T-cell (primary cell): ENCODE data around the gene CCPG1. TPM values are rescaled to one million over a fixed set of nuclear protein-coding genes. Genes with fewer than 3 reads are reported as not detected.
"Not testable (repeated sequence)": the region's sequence is repeated elsewhere in the genome, so short reads cannot be mapped to it uniquely, and the experiment has no call there.

Source experiments
- ATAC-seq, 4 experiments: fragments of 200-7000 bp in 3 of 4; fragments of 150-1000 bp in 1 of 4; cut with Tn5 transposase; replicated peaks in 1 of 4; 1 replicate in 3 of 4; 2 replicates in 1 of 4; pipeline ENCODE4 v1.10.0; 2021; ENCODE audit warnings: moderate library complexity in 3 of 4, mild to moderate bottlenecking in 2 of 4, moderate number of reproducible peaks in 1 of 4
- CTCF ChIA-PET, 2 donors: fragments of 300-600 bp; sonication (Branson Sonifier 250); formaldehyde crosslinking; loops; one replicate each; lab custom pipeline; 2022; ENCODE audit warnings: antibody characterized with exemption in 2 of 2; lab: Charles Lee
- POLR2A ChIA-PET, 2 donors: fragments of 300-600 bp; sonication (Branson Sonifier 250); formaldehyde crosslinking; loops; one replicate each; lab custom pipeline; 2022; ENCODE audit warnings: antibody characterized with exemption in 2 of 2; lab: Charles Lee
- DNase-seq, 35 experiments: peaks; one replicate each; pipeline versions ENCODE4 v3.0.0 to v3.0.0-alpha.2; 2013 to 2023
- H3K27ac ChIP-seq: one replicate; pipeline ENCODE4 v1.5.1; 2013; ENCODE audit warnings: low read length
- H3K27me3 ChIP-seq, 2 experiments: replicated peaks in 1 of 2; 1 replicate in 1 of 2; 2 replicates in 1 of 2; pipeline versions ENCODE4 v1.6.1 to v1.7.0; 2013; ENCODE audit warnings: low read length in 1 of 2, mixed read lengths in 1 of 2; ENCODE audit not compliant: control insufficient read depth in 2 of 2, insufficient read depth in 2 of 2; ENCODE audit errors: extremely low read depth in 1 of 2
- H3K36me3 ChIP-seq, 2 donors: 1 replicate in 1 of 2; 2 replicates in 1 of 2; pipeline versions ENCODE4 v1.6.1 to v1.7.0; 2013; ENCODE audit warnings: low read length in 1 of 2; ENCODE audit not compliant: control insufficient read depth in 2 of 2, insufficient read depth in 1 of 2; ENCODE audit errors: extremely low read depth in 1 of 2
- H3K4me1 ChIP-seq, 2 experiments: 1 replicate in 1 of 2; 2 replicates in 1 of 2; pipeline versions ENCODE4 v1.6.1 to v1.7.0; 2013; ENCODE audit warnings: low read length in 2 of 2, mixed read lengths in 1 of 2; ENCODE audit not compliant: insufficient read depth in 2 of 2, control insufficient read depth in 1 of 2; ENCODE audit errors: extremely low read depth in 1 of 2
- H3K4me3 ChIP-seq, 2 donors: 1 replicate in 1 of 2; 2 replicates in 1 of 2; pipeline versions ENCODE4 v1.5.1 to v1.7.0; 2013; ENCODE audit warnings: mild to moderate bottlenecking in 2 of 2, low read length in 1 of 2, moderate library complexity in 1 of 2; ENCODE audit not compliant: control insufficient read depth in 1 of 2; ENCODE audit errors: extremely low read depth in 1 of 2
- H3K9me3 ChIP-seq: 2 replicates; pipeline ENCODE4 v1.7.0; 2013
- H3K27ac Mint-ChIP-seq, 2 donors: one replicate each; pipeline ENCODE4 v1.8.0; 2020 to 2021; ENCODE audit warnings: mild to moderate bottlenecking in 2 of 2, mixed read lengths in 2 of 2
- H3K27me3 Mint-ChIP-seq, 2 donors: one replicate each; pipeline ENCODE4 v1.8.0; 2021 to 2022; ENCODE audit warnings: mixed read lengths in 2 of 2
- H3K36me3 Mint-ChIP-seq: one replicate; pipeline ENCODE4 v1.8.0; 2021; ENCODE audit warnings: mixed read lengths
- H3K4me1 Mint-ChIP-seq, 3 donors: one replicate each; pipeline ENCODE4 v1.8.0; 2020 to 2022; ENCODE audit warnings: mixed read lengths in 3 of 3, mild to moderate bottlenecking in 1 of 3
- H3K4me3 Mint-ChIP-seq, 3 donors: one replicate each; pipeline ENCODE4 v1.8.0; 2020 to 2022; ENCODE audit warnings: mild to moderate bottlenecking in 3 of 3, mixed read lengths in 3 of 3, moderate library complexity in 3 of 3
- H3K9me3 Mint-ChIP-seq, 3 donors: one replicate each; pipeline ENCODE4 v1.8.0; 2020 to 2022; ENCODE audit warnings: mixed read lengths in 3 of 3
- WGBS: methylation state at CpG from one replicate; pipeline ENCODE4 v1.1.5; 2013; ENCODE audit warnings: missing lambda C conversion rate; ENCODE audit not compliant: insufficient coverage; 5-methylcytosine and 5-hydroxymethylcytosine counted together
- total RNA-seq, 35 experiments: library from RNA in 6 of 35; stranded (reverse) in 6 of 35; fragments of 120-200 nt in 1 of 35; gene quantifications; one replicate each; pipeline versions ENCODE4 v1.2.1 to v1.2.4 and lab custom pipeline; 2013 to 2026

Gene CCPG1
- total RNA-seq = 10 to 100 TPM; 21.3 to 32.5 (median 25.6) TPM
- total RNA-seq (2013) = 34.9 TPM
- total RNA-seq (lab: John Stamatoyannopoulos, UW) = 1.9 to 25.5 (median 13.2) reads per million in 29 experiments

- under 1% methylated on average over 58 of the region's 70 CpGs for WGBS
- Mint-ChIP-seq H3K36me3 (no peaks in the 10 kb centered on the region), H3K4me3 (peak within 1 kb of the TSS; percentile 84 to 96 (median 91)), H3K9me3 (no peaks in the 10 kb centered on the region), H3K27ac (peak within 1 kb of the TSS; percentile 84 to 89), H3K4me1 (peaks cover 32 to 38% (median 37%) of the 10 kb centered on the region in 3 donors), H3K27me3 (no peaks in the 10 kb centered on the region)
- H3K9me3 ChIP-seq = no peaks in the 10 kb centered on the region
- H3K4me1 ChIP-seq = peaks cover 5 to 30% of the 10 kb centered on the region in 2 experiments
- ATAC-seq = peak; percentile 93 to 97 (median 95)
- DNase-seq = peak; percentile 72 to 92 (median 80)
- peak within 1 kb of the TSS; percentile 79 for H3K27ac ChIP-seq
- peak within 1 kb of the TSS; percentile 79 to 88 for H3K4me3 ChIP-seq
- ChIA-PET POLR2A (interaction anchor here (0.7 to 2.0 kb wide), 5 partner anchors 23 to 212 kb away, joined by 3 to 9 read pairs (median 6); partner anchors contain the start of genes RSL24D1 (in 2 of the 2), PIGB (in 1 of the 2) and PIGBOS1 (in 1 of the 2)), CTCF (interaction anchor here (0.6 to 2.6 kb wide), 15 partner anchors 13 to 241 kb away, joined by 3 to 15 read pairs (median 4); partner anchors contain the start of genes PIGB (in 2 of the 2) and PIGBOS1 (in 2 of the 2))
- no peaks in the 10 kb centered on the region for H3K27me3 ChIP-seq
- no peaks in the 10 kb centered on the region for H3K36me3 ChIP-seq
These were observed at the start of gene CCPG1, which contains the start of gene PIERCE2 for GRCh38 chr15:55408012-55408928. TSS of gene CCPG1 (minus strand) at chr15:55408359. CDS start at chr15:55389424, 18,935 bp downstream. TSS of gene PIERCE2 (plus strand) at chr15:55408495. CDS start at chr15:55408769, 274 bp downstream.

GRCh38 chr15:55457401-55458022 lies 49.4 kb upstream of the CCPG1 start:
- Histone ChIP-seq H3K36me3 (no peaks in the 10 kb centered on the region), H3K27ac (no peak overlapping the region), H3K27me3 (peaks cover 0 to 12% of the 10 kb centered on the region in 2 experiments), H3K4me3 (no peak overlapping the region), H3K9me3 (no peaks in the 10 kb centered on the region), H3K4me1 (no peaks in the 10 kb centered on the region)
- Mint-ChIP-seq H3K9me3 (peaks cover 0 to 14% (median 12%) of the 10 kb centered on the region in 3 donors), H3K4me1 (no peaks in the 10 kb centered on the region), H3K4me3 (no peak overlapping the region), H3K36me3 (peaks cover 3% of the 10 kb centered on the region), H3K27me3 (peaks cover 0 to 11% of the 10 kb centered on the region in 2 donors), H3K27ac (no peak overlapping the region)
- ChIA-PET POLR2A (no interaction called here), CTCF (no interaction called here)
- ATAC-seq (no peak), DNase-seq (no peak)
- WGBS = 75% methylated on average over 4 of the region's 5 CpGs

GRCh38 chr15:55447030-55447394 lies 38.9 kb upstream of the CCPG1 start:
- WGBS = 83% methylated on average over 1 of the region's 19 CpGs
- H3K4me3 ChIP-seq, H3K36me3 Mint-ChIP-seq, DNase-seq, CTCF ChIA-PET, H3K9me3 Mint-ChIP-seq, POLR2A ChIA-PET, H3K4me3 Mint-ChIP-seq, H3K4me1 ChIP-seq, H3K9me3 ChIP-seq, ATAC-seq, H3K4me1 Mint-ChIP-seq, H3K27ac ChIP-seq, H3K27me3 ChIP-seq, H3K27ac Mint-ChIP-seq, H3K27me3 Mint-ChIP-seq, H3K36me3 ChIP-seq: not testable (repeated sequence)

- H3K27ac Mint-ChIP-seq, H3K9me3 ChIP-seq, ATAC-seq, H3K4me1 Mint-ChIP-seq, H3K27ac ChIP-seq, H3K36me3 ChIP-seq, H3K9me3 Mint-ChIP-seq, DNase-seq, POLR2A ChIA-PET, H3K27me3 Mint-ChIP-seq, H3K27me3 ChIP-seq, H3K4me3 Mint-ChIP-seq, H3K36me3 Mint-ChIP-seq, H3K4me3 ChIP-seq, H3K4me1 ChIP-seq, CTCF ChIA-PET: not testable (repeated sequence)
- 98% methylated on average over 17 of the region's 41 CpGs for WGBS
These were observed 38.3 kb upstream of the CCPG1 start for GRCh38 chr15:55446379-55447029.

- H3K4me3 ChIP-seq, DNase-seq, H3K9me3 Mint-ChIP-seq, H3K27ac Mint-ChIP-seq, CTCF ChIA-PET, ATAC-seq, H3K36me3 Mint-ChIP-seq, H3K36me3 ChIP-seq, H3K27me3 ChIP-seq, H3K9me3 ChIP-seq, H3K4me1 Mint-ChIP-seq, H3K27ac ChIP-seq, H3K4me1 ChIP-seq, H3K4me3 Mint-ChIP-seq, H3K27me3 Mint-ChIP-seq, POLR2A ChIA-PET: not testable (repeated sequence)
- WGBS = 91% methylated on average over 10 of the region's 27 CpGs
These were observed 37.8 kb upstream of the CCPG1 start for GRCh38 chr15:55445936-55446335.

GRCh38 chr15:55443141-55443540 lies 35.0 kb upstream of the CCPG1 start:
- H3K4me3 Mint-ChIP-seq, ATAC-seq, H3K4me3 ChIP-seq, H3K27me3 ChIP-seq, DNase-seq, POLR2A ChIA-PET, H3K9me3 Mint-ChIP-seq, H3K9me3 ChIP-seq, H3K27ac Mint-ChIP-seq, H3K36me3 ChIP-seq, H3K27me3 Mint-ChIP-seq, H3K4me1 ChIP-seq, CTCF ChIA-PET, H3K27ac ChIP-seq, H3K36me3 Mint-ChIP-seq, H3K4me1 Mint-ChIP-seq: not testable (repeated sequence)
- 100% methylated on average over 2 of the region's 15 CpGs for WGBS
